HG02885 (cell line): ENCODE data around the gene SLC25A26.

Source experiments
- ATAC-seq: cut with Tn5 transposase; IDR thresholded peaks from one replicate; pipeline ENCODE4 v1.9.1; 2021; ENCODE audit warnings: mild to moderate bottlenecking; ENCODE audit not compliant: unreplicated experiment, poor library complexity

The SLC25A26 gene

DNA sequence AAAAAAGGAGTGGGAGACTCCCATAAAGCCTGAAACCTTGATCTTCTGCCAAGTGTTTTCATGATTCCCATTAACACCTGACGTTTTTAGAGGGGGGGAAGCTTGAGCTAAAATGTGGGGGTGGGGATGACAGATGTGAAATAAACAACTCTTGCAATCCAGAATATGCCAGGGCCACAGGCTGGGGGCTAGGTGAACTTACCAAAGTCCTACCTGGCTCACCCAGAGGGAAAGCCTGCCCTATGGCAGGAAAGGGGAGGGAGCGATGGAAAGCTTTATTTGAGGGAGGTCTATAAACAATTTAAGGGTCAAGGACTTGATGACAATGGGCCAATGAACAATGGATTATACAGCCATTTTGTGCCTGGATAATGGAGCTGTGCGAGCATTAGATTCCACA lies 171.7 kb downstream of the SLC25A26 start:
- ATAC-seq, result no peak

DNA sequence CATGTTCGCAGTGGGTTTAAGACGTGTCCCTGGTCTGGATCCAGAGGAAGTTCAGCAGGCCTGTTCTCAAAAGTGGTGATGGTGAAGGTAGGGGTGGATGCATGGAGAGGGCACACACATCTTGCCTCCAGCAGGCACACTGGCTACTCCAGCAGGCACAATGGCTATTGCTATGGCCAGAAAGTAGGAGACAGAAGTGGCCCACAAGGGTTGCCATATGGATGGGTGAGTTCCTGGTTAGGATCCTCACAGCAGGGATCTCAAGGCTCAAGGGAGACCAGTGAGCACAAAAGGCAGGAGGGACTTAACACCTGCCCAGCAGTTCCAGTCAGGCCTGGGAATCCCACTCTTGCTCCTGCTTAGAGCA lies 172.1 kb downstream of the SLC25A26 start:
- ATAC-seq, result no peak

DNA sequence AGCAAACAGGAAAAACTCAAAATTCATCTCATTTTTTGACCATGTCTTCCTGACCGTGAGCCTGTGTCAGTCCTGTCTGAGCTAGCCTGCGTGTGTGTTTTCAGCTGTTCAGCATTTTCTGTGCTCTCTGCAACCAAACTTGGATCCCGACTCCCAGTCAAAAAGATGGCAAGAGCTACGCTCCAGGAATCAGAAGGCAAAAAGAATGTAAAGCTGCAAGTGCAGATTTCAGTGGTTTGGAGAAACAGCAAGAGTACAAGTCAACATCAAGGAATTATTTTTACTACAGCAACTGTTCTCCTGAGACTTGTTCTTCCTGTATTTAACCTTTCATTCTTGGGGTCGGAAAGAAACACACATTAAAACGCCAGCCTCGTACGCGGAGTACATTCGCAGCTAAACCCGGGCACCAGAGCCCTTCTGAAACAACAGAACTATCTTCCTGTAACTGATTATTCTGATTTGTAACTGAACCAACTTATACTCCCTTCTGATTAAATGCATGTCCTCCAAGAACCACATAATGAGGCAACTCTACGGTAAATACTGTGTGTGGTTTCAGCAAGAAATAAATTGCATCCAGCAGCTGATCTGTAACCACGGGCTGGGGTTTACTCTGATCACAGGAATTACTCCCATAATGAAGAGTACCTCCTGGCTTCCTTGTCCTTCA lies 172.7 kb downstream of the SLC25A26 start:
- ATAC-seq, result peak; percentile 8

DNA sequence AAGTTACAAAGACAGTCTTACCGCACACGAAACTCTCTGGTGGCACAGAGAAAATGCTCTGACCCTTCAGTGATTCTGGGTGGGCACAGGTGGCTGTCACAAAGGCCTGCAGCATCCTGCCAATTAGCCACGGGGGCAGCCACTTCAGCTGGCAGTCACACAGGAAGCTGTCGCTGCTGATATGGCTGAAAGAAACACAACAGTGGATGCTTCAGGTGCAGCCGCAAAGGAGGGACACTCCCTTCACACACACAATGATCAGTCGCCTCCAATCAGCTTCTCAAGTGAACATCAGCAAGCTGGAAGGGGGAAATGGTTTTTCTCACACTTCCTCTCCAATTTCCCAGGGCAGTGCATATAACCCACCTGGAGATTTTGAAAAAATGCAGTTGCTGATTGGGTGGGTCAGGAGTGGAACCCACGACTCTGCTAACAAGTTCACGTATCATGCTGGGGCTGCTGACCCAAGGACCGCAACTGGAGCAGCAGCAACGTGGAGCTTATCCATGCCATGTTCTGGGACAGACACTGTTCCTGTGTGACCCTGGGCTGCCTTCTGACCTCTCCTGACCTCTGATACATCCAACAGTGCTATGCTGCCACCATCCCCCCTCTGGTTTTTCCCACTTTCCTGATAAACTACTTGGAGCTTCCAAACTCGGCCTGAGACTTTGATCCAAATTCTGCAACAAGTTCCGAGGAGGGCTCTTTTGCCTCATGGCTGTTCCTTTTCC lies 173.4 kb downstream of the SLC25A26 start:
- ATAC-seq, result peak; percentile 58

DNA sequence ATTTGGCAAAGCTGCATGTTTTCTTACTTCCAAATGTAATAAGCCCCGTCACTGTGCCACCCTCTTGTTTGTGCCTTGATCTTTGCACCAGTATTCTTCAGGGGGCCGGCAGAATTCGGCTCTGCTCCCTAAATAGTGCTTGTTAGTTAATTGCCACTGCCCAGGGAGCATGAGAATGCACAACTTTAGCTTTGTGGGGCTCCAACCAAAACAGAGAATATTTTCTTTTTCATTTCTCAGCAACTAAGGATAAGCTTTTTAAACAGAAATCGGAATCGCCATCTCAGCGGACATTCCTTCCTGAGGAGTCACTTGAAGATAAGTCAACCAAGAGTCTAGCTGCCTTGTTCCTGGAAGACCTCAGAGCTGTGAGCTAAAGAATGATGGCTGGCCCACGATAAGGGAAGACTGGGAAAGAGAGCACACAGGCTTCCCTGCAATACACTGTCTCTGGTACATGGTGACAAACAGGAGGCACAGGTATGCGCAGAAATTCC lies 174.0 kb downstream of the SLC25A26 start:
- ATAC-seq, result no peak

DNA sequence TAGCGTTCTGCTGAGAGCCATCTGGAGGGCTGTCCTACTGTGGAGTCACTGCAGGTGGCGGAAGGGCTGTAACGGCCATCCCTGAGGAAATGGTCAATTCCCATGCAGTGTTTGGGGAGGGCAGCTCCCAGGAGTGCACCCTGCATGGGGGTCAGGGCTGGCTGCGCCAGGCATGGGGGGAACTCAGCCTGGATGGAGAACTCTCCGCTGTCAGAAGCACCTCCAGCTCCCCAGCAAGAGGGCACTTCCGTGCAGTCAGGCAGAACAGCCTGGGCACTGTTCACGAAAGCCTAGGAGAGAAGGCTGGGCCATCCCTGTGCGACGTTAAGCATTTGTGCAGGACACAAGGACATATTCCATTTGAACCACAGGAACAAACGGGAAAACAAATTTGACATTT lies 174.8 kb downstream of the SLC25A26 start:
- no peak for ATAC-seq

DNA sequence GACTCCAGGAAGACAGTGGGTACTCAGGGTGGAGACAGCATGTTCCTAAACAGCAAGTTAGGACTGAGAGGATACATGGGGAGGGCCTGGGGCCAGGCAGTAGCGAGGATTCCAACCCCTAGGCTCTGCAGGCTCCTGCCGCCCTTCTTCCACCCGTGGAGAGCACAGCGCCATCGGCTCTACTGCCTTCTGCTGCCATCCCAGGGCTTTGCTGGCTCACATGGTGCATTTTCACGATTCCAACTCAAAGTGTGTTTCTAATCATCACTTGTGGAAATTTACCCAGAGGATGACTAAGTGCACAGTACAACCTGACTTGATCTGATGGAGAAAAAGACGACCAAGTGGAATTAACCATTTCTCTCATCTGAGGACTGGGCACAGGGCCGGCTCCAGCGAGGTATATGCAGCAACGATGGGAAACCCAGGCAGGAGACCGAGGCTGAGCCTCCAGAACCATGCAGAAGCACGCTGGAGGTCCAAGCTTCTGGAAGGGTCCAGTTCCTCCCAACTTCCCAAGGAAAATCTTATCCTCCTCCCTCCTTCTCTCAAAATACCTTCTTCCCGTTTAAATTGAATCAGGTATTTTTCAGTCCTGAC lies 175.5 kb downstream of the SLC25A26 start:
- no peak for ATAC-seq

DNA sequence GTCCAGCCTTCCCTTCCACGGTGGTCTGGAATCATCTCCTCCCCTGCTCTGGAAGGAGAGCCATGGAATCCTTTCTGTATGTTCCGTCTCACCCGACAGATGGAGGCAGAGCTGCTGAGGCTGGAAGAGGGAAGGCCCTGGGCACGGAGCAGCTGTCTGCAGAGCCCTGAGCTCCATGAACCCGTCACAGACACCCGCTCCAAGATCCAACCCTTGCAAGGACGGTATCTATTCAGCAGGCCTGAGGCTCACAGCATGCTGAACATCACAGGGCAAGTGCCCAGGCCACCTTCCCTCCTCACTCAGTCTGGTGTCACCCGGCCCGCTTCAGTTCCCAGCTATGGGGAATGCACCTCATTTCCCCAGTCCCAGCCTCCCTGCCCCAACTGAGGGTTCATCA lies 176.1 kb downstream of the SLC25A26 start:
- no peak for ATAC-seq

DNA sequence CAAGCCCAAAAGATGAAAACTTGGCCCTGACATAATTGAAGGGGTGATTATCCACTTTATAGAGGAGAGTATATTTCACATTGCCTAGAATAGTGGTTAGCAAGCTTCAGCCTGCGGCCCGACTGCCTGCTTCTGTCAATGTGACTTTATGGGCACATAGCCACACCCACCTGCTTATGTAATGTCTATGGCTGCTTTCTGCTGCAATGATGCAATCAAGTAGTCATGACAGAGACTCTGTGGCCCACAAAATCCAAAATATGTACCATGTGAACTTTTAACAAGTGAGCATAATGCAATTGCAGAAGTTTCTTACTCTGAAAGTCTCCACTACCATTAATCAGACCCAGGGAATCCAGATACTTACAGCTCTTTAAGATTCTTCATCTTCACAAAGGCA lies 176.9 kb downstream of the SLC25A26 start:
- ATAC-seq, result no peak

DNA sequence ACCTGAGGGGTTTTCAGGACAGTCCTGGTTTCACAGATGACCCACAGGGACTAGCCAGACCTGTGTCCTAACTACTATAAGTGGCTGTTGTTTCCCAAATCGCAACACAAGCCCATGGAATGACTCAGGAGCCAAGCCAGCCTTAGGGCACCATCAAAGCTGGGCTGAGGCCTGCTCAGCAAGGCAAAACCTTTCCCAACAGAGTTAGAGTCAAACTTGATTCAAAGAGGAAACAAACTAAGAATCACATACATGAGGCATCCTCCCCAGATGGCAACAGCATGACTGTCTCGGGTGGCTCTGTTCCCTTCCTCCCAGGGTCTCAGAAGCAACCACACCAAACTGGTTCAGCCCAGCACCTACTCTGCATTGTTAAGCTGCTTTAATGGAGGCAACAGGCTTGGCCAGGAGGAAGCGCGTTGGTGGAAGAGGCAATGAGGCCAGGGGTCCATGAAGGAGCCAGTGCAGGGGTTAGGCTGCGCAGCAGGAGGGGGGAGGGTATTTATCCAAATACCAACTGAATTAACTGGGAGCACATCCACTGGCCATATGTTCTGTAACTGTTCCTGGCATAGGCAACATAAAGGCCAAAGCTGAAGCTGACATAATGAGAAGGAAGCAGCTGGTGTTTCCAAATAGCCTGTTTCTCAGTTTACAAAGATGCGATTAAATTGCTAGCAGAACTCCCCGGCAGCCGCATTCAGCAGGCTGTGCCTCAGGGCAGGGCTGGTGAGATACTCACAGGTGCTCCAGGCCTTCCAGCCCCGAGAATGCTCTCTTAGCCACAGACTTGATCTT lies 177.6 kb downstream of the SLC25A26 start:
- no peak for ATAC-seq

DNA sequence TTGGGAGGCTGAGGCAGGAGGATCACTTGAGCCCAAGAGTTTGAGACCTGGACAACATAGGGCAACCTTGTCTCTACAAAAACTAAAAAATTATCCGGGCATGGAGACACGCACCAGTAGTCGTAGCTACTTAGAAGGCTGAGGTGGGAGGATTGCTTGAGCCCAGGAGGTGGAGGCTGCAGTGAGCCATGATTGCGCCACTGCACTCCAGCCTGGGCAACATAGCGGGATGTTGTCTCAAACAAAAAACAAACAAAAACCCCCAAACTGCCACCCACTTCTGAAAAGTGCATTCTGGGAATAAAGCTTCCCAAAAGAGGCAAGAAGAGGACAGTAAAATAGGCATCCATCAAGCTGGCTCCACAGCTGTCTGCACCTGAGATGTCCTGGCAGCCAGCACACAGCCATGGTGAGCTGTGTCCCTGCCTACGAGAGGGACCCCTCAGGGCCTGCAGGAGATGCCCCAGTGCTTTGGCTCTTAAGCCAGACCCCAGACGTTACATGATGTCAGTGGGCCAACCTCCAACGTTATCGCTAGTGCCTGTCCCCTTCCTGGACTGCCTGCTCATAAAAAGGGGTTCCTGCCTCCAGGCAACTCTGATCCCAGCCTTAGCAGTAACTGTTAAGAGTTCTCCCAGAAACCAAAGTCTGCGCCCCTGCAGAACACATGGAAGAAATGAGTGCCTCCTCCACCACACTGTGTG lies 178.9 kb downstream of the SLC25A26 start:
- no peak for ATAC-seq

DNA sequence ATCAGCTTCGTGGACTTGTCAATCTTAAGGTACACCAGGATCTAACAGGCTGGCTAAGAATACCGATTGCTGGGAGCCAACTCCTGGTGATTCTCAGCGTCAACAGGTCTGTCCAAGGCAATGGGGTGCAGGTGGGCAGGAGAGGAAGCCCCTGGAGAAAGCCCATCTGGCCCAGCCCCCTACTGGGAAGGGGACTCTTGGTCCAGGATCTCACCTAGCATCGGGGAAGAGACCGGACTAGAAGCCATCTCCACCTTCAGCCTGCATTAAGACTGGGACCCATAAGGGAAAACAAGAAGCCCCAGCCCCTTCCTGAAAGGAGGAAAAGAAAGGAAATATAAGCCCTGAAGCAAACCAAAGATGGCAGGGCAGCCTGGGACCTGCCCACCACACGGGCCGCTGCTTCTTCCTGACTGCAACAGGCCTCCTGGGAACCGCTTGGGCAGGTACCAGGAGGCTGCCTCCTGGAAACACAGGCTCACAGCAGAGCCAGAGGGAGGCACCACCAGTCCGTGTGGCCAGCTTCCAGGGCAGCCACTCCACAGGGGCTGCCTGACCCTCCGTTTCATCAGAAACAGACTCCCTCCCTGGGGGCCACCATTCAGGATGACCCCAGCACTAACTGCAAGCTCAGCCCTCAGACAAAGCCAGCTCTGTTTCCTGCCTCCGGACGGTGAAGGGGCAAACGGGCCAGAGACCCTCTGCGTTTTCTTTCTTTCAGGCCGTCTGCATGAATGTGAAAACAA lies 179.8 kb downstream of the SLC25A26 start:
- ATAC-seq, result no peak

DNA sequence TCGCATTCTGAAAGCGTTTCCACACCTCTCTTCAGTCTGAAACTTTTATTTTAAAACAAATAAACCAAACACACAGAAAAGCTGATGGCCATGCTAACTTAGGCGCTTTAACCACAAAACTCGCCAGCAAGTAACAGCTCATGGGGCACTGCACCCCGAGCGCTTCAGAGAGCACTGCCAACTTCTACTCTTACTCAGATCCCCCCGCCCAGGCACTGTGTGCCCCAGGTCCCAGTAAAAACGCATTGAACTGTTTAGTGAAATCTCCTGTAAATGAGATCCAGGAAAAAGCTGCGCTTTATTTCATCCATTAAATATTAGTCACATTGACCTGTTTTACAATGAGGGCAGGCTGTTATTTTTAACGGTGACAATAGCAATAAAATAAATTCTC lies 180.4 kb downstream of the SLC25A26 start:
- no peak for ATAC-seq

DNA sequence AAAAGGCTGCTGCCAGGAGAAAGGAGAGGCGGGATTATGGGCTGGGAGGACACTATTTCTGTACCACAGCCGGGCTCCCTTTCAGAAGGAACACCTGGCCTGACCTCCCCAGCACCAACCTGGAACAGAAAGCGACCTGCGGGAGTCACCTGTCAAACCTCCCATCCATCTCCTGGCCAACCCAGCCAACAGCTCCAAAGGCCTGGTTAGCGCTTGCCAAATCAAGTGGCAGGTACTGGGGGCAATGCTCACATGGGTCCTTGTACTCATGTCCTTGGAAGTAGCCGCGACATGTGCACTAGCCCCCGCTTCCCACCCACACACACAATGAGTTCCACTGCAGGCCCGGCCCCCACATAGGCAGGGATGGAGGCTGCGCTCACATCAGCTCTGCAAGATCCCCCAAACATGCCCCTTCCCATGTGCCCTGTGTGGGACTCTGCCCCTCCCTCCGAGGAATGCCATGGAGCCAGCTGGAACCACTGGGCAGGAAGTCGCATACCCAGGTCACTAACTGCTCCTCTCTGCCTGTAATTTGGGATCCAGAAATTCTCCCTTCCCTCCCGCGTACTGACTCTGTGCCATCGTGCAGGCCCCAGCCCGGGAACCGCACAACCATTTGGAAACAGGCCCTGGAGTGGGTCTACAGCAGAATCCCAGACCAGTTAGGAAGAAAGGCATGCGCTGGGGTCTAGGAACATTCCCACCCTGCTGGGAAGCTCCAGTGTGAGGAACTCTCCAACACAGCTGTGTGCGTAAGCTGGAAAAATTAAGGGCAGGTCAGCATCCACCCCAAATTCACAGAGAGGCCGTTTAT lies 181.1 kb downstream of the SLC25A26 start:
- ATAC-seq, result no peak

DNA sequence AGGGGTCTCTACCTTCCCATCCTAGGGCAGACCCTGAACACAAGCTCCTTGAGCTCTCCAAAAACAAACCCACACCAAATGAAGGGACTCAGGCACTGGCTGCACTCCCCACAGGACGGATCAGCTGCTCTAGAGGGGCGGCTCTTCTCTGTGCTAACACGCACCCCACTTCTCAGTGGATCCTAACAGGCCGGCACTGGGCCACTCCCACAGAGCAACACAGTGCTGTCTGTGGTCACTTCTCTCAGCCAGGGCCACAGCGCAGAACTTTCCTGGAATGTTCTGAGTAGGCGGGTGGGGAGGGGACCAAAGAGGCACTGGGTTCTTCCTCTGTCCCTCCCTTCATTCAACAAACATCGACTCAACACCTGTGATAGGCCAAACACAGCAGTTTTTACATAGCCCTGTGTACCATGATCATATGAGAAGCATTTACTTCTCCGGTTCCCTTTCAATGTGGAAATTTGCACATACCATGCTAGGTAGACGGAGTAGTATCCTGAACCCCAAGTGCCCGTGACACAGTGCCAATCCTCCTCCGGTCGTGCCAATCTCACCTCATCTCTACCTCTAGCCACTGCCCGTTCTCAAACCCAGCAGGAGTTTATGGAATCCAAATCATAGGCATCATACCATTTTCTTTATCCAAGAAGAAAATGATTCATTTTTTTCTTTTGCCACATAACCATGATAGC lies 181.9 kb downstream of the SLC25A26 start:
- no peak for ATAC-seq

DNA sequence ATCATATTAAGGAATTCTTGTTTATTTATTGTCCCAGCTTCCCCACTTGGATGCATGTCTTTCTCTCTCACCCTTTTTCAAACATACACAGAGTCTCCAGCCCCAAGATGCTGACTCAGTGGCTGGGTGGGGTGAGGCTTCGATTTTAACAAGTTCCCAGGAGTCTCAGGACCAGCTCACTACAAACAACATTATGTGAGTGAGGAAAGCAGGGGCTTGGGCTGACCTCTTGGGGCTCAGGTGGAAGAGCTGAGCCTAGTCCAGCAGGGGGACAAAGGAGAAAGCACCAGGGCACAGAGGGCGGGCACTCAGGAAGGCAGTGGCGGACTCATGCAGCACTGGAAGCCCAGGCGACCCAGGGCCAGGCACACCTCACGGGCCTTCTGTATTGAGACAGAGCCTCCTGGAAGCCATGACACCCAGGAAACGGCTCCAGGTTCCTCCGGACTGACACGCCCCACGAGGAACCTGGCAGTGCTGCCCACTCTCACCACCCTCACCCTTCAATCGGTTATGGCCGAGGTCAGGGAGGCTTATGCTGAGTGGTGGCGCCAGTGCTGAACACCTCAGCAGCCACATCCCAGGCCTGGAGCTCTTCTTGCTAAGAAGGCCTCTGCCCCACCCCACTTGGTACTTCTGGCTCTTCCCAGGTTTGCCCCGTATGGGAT lies 182.7 kb downstream of the SLC25A26 start:
- no peak for ATAC-seq

DNA sequence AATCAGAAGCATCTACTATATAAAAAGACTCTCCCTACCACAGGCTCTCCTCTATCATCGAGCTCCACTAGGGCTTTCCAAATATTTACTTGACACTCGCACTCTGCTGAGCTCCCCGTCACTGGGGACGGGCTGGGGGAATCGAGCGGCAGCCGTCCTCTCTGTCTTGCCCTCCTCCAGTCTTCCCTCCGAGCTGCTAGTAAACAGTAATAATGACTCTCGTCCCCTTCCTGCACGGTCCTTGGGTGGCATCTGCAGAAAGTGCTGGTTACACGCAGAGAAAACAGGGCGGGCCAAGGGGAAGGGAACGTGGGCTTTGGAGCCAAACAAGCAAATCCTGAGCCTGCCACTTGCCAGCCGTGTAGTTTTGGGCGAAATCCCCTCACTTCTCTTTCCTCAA lies 183.4 kb downstream of the SLC25A26 start:
- no peak for ATAC-seq
